Measurements from ENCODE around the gene NPC2.

Gene NPC2

DNA sequence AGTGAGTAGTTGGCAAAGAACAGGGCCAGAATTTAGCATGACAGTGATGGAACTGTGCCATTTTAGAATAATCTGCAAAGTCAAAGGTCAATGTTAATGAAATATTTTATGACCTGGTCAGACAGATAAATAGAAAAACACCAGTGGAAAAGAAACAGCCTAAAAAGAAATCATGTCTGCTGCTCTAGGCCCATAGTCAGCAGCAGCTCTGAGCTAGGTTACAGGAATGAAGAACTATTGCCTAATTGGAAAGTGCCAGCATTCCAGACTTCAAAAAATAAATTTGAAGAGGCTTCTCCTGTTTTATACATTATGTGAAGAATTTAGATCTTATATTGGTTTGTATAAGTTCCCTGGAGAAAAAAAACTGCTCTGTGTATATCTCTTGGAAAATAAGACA lies 9.8 kb downstream of the NPC2 start:
- DNase-seq (ENCODE audit: low read depth), result peak; percentile 53
- TF ChIP-seq, protein P1, sequence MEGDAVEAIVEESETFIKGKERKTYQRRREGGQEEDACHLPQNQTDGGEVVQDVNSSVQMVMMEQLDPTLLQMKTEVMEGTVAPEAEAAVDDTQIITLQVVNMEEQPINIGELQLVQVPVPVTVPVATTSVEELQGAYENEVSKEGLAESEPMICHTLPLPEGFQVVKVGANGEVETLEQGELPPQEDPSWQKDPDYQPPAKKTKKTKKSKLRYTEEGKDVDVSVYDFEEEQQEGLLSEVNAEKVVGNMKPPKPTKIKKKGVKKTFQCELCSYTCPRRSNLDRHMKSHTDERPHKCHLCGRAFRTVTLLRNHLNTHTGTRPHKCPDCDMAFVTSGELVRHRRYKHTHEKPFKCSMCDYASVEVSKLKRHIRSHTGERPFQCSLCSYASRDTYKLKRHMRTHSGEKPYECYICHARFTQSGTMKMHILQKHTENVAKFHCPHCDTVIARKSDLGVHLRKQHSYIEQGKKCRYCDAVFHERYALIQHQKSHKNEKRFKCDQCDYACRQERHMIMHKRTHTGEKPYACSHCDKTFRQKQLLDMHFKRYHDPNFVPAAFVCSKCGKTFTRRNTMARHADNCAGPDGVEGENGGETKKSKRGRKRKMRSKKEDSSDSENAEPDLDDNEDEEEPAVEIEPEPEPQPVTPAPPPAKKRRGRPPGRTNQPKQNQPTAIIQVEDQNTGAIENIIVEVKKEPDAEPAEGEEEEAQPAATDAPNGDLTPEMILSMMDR (conservative IDR thresholded peaks at IDR 0.05; ENCODE audit: low read depth, low read length), result no peak
- no peak overlapping the region for H3K4me3 ChIP-seq (ENCODE audit: low read depth, low read length)

DNA sequence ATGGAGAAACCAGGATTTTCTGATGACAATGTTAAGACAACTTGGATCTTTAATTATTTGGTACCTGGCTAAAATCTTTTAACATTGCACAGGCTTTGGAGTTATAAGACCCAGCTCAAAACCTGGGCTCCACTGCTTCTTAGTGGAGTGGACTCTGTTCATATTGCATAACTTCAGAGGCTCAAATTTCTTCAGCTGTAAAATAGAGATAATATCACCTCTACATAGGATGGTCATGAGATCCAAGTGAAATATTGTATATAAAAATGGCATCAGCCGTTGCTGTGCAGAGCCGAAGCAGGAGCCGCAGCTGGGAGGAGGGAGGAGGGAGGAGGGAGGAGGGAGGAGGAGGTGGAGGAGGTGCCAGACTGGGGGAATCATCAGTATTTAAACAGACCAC lies 10.5 kb downstream of the NPC2 start:
- TF ChIP-seq, protein P1 (conservative IDR thresholded peaks at IDR 0.05; ENCODE audit: low read depth, low read length), result no peak
- no peak overlapping the region for H3K4me3 ChIP-seq (ENCODE audit: low read depth, low read length)
- DNase-seq (ENCODE audit: low read depth), result no peak

DNA sequence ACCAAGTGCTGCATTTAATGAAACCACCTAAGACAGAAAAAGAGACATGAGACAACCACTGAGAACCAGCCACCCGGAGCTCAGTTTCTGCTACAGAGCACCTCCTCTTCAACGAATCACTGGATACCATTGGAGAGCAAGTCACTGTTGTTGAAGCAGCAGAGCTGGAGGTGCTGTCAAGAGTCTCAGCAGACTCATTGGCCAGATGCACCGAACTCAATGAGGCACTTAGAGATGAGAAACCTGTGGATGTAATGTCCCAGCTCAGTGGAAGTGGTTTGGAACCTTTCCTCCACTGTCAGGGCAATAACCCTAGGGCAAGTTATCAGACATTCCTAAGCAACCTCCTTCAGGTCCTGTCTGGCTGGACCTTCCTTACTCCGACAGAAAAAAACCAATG lies 13.1 kb downstream of the NPC2 start:
- H3K4me3 ChIP-seq (ENCODE audit: low read depth, low read length), result no peak overlapping the region
- TF ChIP-seq, protein P1 (conservative IDR thresholded peaks at IDR 0.05; ENCODE audit: low read depth, low read length), result no peak
- DNase-seq (ENCODE audit: low read depth), result no peak

DNA sequence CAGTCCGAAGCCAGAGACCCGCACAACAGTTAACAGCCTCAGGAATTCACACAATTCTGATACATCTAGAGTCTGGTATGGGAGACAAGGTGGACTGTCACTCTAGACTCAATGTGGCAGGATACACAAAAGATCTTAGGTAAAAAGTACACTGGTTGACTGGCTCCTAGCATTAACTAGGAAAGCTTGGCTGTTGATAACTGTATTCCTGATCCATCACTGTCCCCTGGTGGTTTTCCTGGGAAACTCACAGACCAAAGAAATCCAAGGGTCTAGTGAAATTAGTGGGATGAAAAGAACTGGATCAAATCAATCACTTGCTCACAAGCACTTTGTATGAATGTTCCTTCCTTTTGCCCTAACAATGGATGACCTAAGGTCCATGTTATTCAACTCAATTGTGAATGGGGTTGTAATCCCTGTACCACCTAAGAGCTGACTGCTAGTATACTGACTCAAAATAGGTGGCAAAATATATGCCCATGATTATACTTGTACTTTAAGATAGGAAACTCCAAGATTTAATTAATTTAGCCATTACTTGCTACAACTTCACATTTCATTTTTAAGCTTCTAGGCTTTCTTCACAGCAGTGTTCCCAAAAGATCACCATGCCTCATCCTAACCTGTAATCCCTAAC lies 14.0 kb downstream of the NPC2 start:
- no peak overlapping the region for H3K4me3 ChIP-seq (ENCODE audit: low read depth, low read length)
- TF ChIP-seq, protein P1 (conservative IDR thresholded peaks at IDR 0.05; ENCODE audit: low read depth, low read length), result peak; percentile 74
- DNase-seq (ENCODE audit: low read depth), result peak; percentile 44

DNA sequence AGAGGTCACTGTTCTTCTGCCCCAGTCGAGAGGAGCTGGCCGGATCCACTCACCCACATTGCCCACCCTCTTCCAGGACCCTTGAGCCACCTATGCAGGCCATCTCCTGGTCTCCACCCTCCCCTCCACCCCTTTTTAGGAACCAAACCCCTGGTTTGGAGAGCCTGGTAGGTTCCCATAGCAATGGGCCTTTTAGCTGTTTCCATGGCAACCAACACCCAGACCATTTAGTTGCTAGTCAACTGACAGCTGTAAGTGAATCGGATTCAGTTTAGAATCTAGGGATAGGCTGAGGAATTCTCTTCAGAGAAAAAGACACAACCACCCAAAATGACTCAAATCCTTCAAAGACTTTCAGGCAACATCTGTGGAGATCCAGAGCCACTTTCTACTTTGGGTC lies 16.5 kb downstream of the NPC2 start:
- TF ChIP-seq, protein P1 (conservative IDR thresholded peaks at IDR 0.05; ENCODE audit: low read depth, low read length), result no peak
- H3K4me3 ChIP-seq (ENCODE audit: low read depth, low read length), result no peak overlapping the region
- DNase-seq (ENCODE audit: low read depth), result no peak

DNA sequence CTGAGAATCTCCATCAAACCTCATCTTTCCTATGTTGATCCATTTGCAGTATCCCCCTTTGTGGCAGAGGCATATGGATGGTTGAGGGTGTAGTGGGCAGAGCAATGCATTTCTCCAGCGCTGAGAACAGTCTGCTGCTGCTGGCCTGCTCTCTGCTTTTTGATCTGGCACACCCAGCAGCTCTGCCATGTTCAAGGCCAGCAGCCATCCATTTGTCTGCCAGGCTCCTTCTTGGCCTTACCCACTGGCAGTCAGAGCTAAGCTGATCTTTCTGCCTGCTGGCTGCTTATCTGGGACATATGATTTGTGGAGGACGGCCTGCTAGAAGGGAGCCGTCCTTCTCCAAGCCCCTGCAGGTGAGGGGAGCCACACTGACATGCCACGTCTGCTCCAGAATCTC lies 17.0 kb downstream of the NPC2 start:
- DNase-seq (ENCODE audit: low read depth), result no peak
- TF ChIP-seq, protein P1 (conservative IDR thresholded peaks at IDR 0.05; ENCODE audit: low read depth, low read length), result no peak
- no peak overlapping the region for H3K4me3 ChIP-seq (ENCODE audit: low read depth, low read length)

DNA sequence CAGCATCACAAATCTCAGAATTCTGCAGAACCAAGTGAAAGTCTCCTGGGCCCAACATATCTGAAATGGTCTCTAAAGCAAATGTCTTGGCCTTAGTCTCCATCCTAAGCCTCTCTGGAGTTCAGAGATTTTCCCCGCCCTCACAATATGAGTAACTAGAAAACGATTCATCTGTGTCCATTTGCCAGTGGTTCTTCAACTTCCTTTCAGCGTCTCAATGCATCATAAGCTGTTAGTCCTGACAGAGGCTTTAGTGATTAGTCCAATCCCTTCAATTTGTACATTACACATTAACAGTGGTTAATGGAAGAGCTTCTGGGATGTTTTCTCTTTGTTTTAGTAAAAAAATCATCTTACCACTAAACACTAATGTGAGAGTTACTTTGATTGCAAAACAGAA lies 17.4 kb downstream of the NPC2 start:
- no peak overlapping the region for H3K4me3 ChIP-seq (ENCODE audit: low read depth, low read length)
- TF ChIP-seq, protein P1 (conservative IDR thresholded peaks at IDR 0.05; ENCODE audit: low read depth, low read length), result no peak
- DNase-seq (ENCODE audit: low read depth), result peak; percentile 61
